ENCODE results near the gene SH2D6. TPM values are rescaled to one million over a fixed set of nuclear protein-coding genes. Genes with fewer than 3 reads are reported as not detected.

SH2D6 gene
- total RNA-seq, 1 donor from 2014 or later, result 0.64 TPM

DNA sequence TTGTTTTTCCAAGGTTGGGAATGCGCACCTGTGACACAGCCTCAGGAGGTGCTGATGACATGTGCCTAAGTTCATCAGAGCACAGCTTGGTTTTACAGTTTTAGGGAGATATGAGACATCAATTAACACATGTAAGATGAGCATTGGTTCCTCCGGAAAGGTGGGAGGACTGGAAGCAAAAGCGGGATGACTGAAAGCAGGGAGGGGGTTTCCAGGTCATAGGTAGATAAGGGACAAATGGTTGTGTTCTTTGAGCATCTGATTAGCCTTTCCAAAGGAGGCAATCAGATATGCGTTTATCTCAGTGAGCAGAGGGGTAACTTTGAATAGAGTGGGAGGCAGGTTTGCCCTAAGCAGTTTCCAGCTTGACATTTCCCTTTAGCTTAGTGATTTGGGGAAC, 34.7 kb upstream of the SH2D6 start:
- TF ChIP-seq, protein P1, sequence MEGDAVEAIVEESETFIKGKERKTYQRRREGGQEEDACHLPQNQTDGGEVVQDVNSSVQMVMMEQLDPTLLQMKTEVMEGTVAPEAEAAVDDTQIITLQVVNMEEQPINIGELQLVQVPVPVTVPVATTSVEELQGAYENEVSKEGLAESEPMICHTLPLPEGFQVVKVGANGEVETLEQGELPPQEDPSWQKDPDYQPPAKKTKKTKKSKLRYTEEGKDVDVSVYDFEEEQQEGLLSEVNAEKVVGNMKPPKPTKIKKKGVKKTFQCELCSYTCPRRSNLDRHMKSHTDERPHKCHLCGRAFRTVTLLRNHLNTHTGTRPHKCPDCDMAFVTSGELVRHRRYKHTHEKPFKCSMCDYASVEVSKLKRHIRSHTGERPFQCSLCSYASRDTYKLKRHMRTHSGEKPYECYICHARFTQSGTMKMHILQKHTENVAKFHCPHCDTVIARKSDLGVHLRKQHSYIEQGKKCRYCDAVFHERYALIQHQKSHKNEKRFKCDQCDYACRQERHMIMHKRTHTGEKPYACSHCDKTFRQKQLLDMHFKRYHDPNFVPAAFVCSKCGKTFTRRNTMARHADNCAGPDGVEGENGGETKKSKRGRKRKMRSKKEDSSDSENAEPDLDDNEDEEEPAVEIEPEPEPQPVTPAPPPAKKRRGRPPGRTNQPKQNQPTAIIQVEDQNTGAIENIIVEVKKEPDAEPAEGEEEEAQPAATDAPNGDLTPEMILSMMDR (IDR thresholded peaks at IDR 0.05; ENCODE audit: partially characterized antibody, unreplicated experiment), result no peak
- peaks cover 3% of the 10 kb centered on the region for H3K4me1 Mint-ChIP-seq (ENCODE audit: low read depth, unreplicated experiment)
- no peak overlapping the region for H3K27ac Mint-ChIP-seq (ENCODE audit: unreplicated experiment)
- no peak for DNase-seq
- no peaks in the 10 kb centered on the region for H3K9me3 Mint-ChIP-seq (ENCODE audit: unreplicated experiment)
- H3K36me3 Mint-ChIP-seq (ENCODE audit: unreplicated experiment), result peaks cover 13% of the 10 kb centered on the region
- no peak overlapping the region for H3K4me3 Mint-ChIP-seq (ENCODE audit: unreplicated experiment)
- H3K27me3 Mint-ChIP-seq (ENCODE audit: unreplicated experiment), result no peaks in the 10 kb centered on the region

DNA sequence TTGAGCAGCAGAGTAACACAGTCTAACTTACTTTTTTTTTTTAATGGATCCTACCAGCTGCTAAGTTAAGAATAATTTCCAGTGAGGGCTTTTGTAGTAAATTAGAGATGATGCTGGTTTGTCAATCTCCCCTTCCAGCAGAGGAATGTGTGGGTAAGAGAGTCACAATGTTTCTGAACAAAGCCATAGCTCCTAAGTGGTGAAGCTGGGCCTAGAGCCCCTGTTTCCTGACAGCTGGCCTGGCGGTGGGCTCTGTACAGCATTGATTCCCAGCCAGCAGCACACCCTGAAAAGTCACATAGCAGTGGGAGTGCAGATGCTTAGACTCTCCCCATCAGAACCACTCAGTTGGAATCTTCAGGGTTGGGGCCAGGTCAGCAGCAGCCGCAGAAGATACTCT, 32.8 kb upstream of the SH2D6 start:
- TF ChIP-seq, protein P1 (IDR thresholded peaks at IDR 0.05; ENCODE audit: partially characterized antibody, unreplicated experiment), result no peak
- Mint-ChIP-seq H3K4me3 (ENCODE audit: unreplicated experiment) (no peak overlapping the region), H3K27ac (ENCODE audit: unreplicated experiment) (no peak overlapping the region), H3K4me1 (ENCODE audit: low read depth, unreplicated experiment) (peaks cover 3% of the 10 kb centered on the region), H3K27me3 (ENCODE audit: unreplicated experiment) (no peaks in the 10 kb centered on the region), H3K9me3 (ENCODE audit: unreplicated experiment) (no peaks in the 10 kb centered on the region), H3K36me3 (ENCODE audit: unreplicated experiment) (peaks cover 9% of the 10 kb centered on the region)
- DNase-seq, result no peak

DNA sequence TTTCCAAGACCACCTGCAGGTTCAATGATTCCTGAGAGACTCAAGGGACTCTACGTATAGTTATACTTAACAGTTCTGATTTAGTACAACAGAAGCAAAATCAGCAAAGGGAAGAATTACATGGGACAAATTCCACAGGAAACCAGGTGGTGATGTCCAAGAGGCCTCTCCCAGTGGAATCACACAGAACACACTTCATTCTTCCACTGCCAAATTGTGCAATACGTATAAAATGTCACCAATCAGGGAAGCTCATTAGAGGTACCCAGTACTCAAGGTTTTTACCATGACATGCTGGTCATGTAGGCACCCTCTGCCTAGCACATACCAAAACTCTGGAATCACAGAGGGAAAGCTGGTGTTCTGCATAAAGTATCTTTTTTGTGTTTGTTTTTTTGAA, 30.8 kb upstream of the SH2D6 start:
- TF ChIP-seq, protein P1 (IDR thresholded peaks at IDR 0.05; ENCODE audit: partially characterized antibody, unreplicated experiment), result no peak
- H3K36me3 Mint-ChIP-seq (ENCODE audit: unreplicated experiment), result peaks cover 7% of the 10 kb centered on the region
- peaks cover 3% of the 10 kb centered on the region for H3K4me1 Mint-ChIP-seq (ENCODE audit: low read depth, unreplicated experiment)

DNA sequence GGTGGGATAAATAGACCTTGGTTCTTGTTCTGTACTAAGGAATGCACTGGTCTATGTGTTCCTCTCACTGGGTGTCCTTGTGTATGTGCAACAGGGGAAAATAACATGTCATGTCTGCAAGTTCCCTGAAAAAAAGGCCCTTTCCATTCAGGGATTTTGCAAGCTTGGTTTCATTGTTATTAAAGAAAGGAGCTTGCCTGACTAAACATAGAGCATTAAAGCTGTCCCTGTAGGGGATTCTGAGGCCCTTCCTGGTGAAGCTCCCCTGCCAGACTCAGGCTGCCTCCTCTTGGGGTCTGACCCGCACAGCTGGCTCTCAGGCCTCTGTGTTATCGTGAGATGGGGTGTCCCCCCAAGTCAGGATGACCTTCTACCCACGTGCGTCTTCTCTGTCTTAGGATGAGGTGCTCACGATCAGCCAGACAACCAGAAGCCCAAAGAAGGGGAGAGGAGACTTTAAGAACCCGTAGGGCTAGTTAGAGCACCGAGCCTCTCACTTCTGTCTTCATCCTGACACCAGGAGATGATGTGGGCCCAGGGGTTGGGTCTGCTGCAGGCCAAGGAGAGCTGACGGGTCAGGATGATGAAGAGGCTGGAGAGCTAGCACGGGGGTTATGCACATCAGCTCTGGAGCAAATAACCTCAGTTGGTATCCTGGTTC, 29.5 kb upstream of the SH2D6 start:
- peaks cover 3% of the 10 kb centered on the region for H3K4me1 Mint-ChIP-seq (ENCODE audit: low read depth, unreplicated experiment)
- H3K4me3 Mint-ChIP-seq (ENCODE audit: unreplicated experiment), result no peak overlapping the region
- no peak for DNase-seq
- H3K27ac Mint-ChIP-seq (ENCODE audit: unreplicated experiment), result no peak overlapping the region
- TF ChIP-seq, protein P1 (IDR thresholded peaks at IDR 0.05; ENCODE audit: partially characterized antibody, unreplicated experiment), result no peak
- no peaks in the 10 kb centered on the region for H3K27me3 Mint-ChIP-seq (ENCODE audit: unreplicated experiment)
- peaks cover 4% of the 10 kb centered on the region for H3K36me3 Mint-ChIP-seq (ENCODE audit: unreplicated experiment)
- no peaks in the 10 kb centered on the region for H3K9me3 Mint-ChIP-seq (ENCODE audit: unreplicated experiment)

More for the DNA sequence above, 30.8 kb upstream of the SH2D6 start:
- H3K27ac Mint-ChIP-seq (ENCODE audit: unreplicated experiment), result no peak overlapping the region
- DNase-seq, result no peak
- no peak overlapping the region for H3K4me3 Mint-ChIP-seq (ENCODE audit: unreplicated experiment)
- no peaks in the 10 kb centered on the region for H3K9me3 Mint-ChIP-seq (ENCODE audit: unreplicated experiment)
- H3K27me3 Mint-ChIP-seq (ENCODE audit: unreplicated experiment), result no peaks in the 10 kb centered on the region

DNA sequence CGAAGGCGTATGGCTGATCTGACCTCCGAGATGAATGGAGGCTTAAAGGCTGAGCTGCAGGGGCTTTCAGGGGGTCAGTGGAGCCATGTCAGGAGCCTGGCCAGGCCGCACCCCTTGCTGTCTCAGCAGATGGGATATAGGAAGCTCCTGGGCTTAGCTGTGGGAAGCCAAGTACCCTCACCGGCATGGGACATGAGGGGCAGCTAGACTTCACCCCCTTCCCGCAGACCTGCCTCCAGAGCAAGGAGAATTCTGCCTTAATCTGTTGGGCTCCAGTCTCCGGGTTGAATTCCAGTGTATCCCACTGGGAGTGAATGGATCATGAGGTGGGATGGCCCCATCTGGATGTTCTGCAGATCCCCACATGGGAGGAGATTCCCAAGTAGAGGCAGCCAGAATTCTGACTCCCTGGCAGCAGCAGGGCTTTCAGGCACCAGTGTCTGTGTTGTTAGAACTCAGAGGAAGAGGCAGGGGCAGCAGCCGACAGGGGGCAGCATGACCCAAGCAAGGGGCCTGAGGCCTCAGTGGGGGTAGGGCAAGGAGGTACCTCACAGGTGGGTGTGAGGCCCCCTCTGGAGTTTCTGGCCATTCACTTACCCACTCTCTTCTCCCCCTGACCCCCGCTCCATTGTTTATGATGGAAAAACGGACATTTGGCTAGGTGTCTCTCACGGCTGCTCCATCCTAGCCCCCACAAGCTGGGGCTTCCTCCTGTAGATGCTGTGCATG, 27.4 kb upstream of the SH2D6 start:
- Mint-ChIP-seq H3K27me3 (ENCODE audit: unreplicated experiment) (no peaks in the 10 kb centered on the region), H3K4me3 (ENCODE audit: unreplicated experiment) (no peak overlapping the region), H3K9me3 (ENCODE audit: unreplicated experiment) (no peaks in the 10 kb centered on the region), H3K36me3 (ENCODE audit: unreplicated experiment) (peaks cover 4% of the 10 kb centered on the region), H3K4me1 (ENCODE audit: low read depth, unreplicated experiment) (no peaks in the 10 kb centered on the region), H3K27ac (ENCODE audit: unreplicated experiment) (no peak overlapping the region)
- TF ChIP-seq, protein P1 (IDR thresholded peaks at IDR 0.05; ENCODE audit: partially characterized antibody, unreplicated experiment), result peak; percentile 10
- peak; percentile 70 for DNase-seq

Data from glutamatergic neuron (in vitro differentiated cells).